GM12891 (cell line): ENCODE data around the gene PTPRG.
A peak's percentile ranks its signal among the peaks of the same experiment; 100 is the strongest.

Experiments used
- DNase-seq: peaks from one replicate; pipeline ENCODE4 v3.0.0; 2011; ENCODE audit warnings: low spot score; ENCODE audit not compliant: insufficient read length
- FAIRE-seq: peaks from 2 replicates; lab custom pipeline; 2011; peaks lifted over from hg19 to GRCh38; lab: Jason Lieb, UNC
- PAX5 ChIP-seq: IDR thresholded peaks from 2 replicates; pipeline ENCODE4 v1.6.1; 2011; ENCODE audit warnings: low read length, moderate library complexity, mild to moderate bottlenecking; ENCODE audit not compliant: insufficient read depth, severe bottlenecking
- POLR2A ChIP-seq: IDR thresholded peaks from 2 replicates; pipeline ENCODE4 v1.6.1; 2011; ENCODE audit warnings: low read depth, low read length, control low read depth
- POLR2AphosphoS5 ChIP-seq: IDR thresholded peaks from 2 replicates; pipeline ENCODE4 v1.6.1; 2011; ENCODE audit warnings: low read depth, low read length, control low read depth
- POU2F2 ChIP-seq: IDR thresholded peaks from 2 replicates; pipeline ENCODE4 v1.6.1; 2011; ENCODE audit warnings: low read depth, mild to moderate bottlenecking, control low read depth, low read length, moderate library complexity
- SPI1 ChIP-seq: IDR thresholded peaks from 2 replicates; pipeline ENCODE4 v1.6.1; 2011; ENCODE audit warnings: low read depth, low read length, control low read depth
- TAF1 ChIP-seq: IDR thresholded peaks from 2 replicates; pipeline ENCODE4 v1.6.1; 2011; ENCODE audit warnings: low read depth, low read length, control low read depth

Gene PTPRG

DNA sequence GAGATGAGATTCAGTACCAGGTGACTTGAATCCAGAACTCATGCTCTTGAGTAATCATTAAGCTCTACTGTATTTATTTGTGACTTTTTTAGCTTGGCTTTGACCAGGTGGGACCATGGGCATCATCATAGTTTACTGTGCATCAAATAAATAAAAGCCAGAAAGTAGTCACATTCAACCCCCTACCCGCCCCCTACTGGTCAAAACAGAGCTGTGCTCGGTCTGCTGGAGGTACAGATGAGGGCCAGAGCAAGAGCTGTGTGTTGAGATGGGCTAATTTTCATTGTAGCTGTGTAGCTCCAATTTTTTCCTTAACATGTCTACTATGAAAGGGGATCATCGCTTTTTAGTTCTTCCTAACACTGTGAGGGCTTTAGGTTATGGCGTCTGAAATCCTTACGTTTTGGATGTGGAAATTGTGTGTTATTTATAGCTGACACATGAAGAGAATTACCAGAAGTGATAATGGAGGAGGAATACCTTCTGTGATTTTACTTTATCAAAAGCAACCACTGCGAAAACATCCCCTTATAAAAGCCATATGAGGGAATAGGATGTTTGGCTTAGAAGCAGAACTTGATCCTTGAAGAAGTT, 375.1 kb downstream of the PTPRG start:
- no peak for DNase-seq
- no peak for FAIRE-seq
- TF ChIP-seq POLR2AphosphoS5 (no peak), POLR2A (no peak), SPI1 (no peak), TAF1 (no peak), PAX5 (no peak), POU2F2 (no peak)

DNA sequence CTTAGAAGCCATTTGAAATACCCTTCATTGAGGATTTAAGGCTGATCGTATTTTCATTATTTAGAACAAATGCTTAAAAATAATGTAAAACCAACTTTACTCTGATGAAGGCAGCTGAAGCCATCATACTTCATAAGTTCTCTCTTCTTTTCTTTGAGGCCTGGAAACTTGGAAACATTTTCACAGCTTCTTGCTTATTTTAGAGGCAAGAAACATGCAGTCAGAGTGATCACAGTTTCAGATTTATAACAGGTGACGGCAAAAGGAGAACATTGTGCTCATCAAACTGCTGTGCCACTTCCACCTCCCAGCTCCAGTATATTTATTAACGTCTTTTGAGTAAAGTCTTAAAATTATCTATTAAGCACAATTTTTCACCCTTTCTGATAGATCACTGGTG, 376.1 kb downstream of the PTPRG start:
- FAIRE-seq (no peak), DNase-seq (no peak)
- no peak for TF ChIP-seq SPI1
- TF ChIP-seq POU2F2 = no peak
- no peak for TF ChIP-seq TAF1

DNA sequence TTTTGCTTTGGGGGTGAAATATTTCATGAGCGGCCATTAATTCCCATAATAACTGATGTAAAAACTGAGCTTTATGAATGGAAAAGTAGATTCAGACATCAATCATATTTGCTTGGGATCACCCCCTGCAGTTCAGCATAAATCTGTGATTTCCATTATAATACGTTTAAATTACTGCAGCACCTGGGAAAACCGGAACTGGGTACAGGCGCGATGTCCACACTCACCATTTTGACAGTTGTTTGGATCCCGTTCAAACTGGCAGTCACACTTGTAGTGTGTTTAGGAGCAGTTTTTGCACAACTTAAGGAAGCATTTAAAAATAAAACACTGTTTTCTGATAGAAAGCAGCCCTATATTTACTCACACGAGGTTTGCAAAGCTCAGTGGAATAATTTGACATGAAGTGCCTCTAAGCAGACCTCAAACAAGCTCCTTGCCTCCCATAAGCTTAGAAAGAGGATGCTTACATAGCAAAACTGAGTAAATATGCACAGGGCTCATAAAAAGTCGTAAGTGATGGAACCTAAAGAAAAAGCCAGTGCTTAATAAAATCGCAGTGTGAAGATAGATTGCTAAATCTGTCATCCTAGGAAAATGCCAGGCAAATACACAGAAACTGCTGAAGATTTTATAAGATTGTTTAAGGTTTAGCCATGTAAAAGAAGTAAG, 377.6 kb downstream of the PTPRG start:
- FAIRE-seq = no peak
- TF ChIP-seq POLR2AphosphoS5 (no peak), POU2F2 (no peak)
- DNase-seq = no peak

DNA sequence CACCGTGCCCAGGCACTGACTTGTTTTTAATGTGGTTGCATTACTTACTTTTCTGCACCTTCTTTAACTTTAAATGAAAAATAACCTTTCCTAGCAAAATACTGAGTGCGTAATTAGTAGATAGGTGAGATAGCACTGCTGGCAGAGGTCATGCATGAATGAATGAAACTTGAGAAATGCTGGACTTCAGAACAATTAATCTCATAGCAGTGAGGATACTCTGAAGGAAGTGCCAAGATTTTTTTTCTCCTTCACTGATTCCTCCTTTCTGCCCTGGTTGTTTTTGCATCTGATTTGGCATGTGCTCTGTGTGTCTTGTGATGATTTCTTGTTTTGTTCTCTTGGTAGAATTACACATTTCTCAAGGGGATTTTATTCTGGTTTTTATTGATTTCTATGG, 378.9 kb downstream of the PTPRG start:
- no peak for TF ChIP-seq TAF1
- DNase-seq = no peak
- FAIRE-seq = no peak

DNA sequence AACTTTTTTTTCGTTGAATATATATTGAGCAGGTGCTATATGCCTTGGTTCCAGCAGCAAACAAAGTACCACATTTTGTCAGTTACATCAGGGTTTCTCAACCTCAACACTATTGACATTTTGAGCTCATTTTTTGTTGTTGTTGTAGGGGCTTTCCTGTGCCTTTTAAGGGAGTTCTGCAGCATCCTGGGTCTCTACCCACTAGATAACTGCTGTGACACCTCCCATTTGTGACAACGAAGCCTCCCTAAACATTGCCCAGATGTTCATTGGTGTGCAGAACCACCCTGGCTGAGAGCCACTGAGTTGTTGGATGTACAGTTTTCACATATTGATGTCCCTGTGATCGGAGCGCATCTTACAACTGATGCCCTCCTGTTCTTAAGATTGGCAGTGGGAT, 382.6 kb downstream of the PTPRG start:
- TF ChIP-seq POU2F2 (no peak), TAF1 (no peak), SPI1 (no peak), PAX5 (no peak), POLR2A (no peak), POLR2AphosphoS5 (no peak)
- DNase-seq (no peak), FAIRE-seq (no peak)

DNA sequence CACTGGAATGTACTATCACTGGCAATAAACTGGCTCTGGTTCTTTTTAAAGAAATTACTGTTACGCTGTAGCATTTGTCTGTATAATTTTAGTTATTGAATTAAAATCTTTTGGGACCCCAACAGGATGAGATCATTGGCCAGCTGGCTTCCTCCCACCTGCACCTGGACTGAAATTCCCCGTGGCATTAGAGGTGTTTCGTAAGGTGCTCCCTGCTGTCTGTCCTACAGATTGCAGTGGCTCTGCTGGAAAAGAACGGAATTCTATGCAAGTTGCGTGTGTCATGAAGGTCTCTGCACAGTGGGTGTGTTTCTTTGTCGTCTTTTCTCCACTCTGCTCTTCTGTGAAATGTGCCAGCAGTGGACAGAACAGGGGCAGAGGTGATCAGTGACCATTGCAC, 383.4 kb downstream of the PTPRG start:
- FAIRE-seq (peak; percentile 20), DNase-seq (no peak)
- TF ChIP-seq PAX5 (no peak), POLR2A (no peak), POU2F2 (no peak), SPI1 (no peak), TAF1 (no peak), POLR2AphosphoS5 (no peak)

DNA sequence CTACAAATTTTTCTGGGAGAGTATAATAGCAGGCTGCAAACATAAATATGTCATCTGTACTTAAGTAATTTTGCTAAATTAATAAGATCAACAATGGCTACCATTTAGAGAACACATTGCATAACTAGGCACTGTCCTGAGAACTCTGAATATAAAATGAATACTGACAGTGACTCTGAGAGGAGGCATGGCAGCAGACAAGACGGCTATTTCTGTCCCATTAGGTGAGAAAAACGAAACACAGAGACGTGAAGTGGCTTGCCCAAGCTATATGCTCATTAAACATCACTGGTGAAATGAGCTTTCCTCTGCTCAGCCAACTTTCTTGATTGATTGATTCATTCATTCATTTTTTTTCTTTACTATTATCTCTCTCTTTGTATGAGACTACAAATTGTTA, 384.3 kb downstream of the PTPRG start:
- DNase-seq (no peak), FAIRE-seq (no peak)
- TF ChIP-seq POLR2A = no peak
- no peak for TF ChIP-seq POU2F2
- TF ChIP-seq SPI1 = no peak
- no peak for TF ChIP-seq POLR2AphosphoS5
- TF ChIP-seq TAF1 = no peak
- TF ChIP-seq PAX5 = no peak

DNA sequence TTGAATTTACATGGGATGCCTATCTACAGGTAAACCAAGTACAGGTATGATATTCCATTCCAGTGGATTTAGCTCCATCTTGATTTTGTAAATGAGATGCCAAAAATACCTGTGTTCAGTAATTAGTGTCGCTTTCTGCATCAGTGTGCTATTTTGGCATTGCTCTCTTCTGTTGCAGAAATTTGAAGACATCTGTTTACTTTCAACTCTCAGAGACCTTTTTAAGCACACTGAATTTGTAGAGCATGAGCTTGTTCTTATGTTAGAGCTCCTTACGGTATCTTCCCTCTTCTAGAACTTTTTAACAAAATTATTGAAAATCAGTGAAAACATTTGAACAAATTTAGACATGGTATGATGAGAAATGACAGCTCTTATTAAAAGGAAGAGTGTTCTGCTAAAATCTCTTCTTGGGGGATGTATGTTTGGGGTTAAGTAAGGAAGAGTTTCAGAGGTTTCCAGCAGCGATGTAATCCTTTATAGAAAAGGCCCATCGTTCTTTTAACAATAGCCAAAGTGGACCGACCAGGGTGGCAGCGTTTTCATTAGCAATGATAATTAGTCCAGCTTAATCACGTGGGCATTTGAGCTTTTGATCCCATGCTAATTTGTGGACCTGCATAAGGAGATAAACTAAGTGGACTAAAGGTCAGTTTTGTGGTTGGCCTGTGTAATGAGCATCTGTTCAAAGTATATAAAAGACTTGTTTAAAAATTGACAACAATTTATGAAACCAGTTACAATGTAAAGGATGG, 385.4 kb downstream of the PTPRG start:
- TF ChIP-seq POU2F2 = no peak
- no peak for TF ChIP-seq POLR2AphosphoS5
- no peak for TF ChIP-seq PAX5
- TF ChIP-seq POLR2A = no peak
- no peak for TF ChIP-seq TAF1
- TF ChIP-seq SPI1 = no peak
- FAIRE-seq (no peak), DNase-seq (no peak)

DNA sequence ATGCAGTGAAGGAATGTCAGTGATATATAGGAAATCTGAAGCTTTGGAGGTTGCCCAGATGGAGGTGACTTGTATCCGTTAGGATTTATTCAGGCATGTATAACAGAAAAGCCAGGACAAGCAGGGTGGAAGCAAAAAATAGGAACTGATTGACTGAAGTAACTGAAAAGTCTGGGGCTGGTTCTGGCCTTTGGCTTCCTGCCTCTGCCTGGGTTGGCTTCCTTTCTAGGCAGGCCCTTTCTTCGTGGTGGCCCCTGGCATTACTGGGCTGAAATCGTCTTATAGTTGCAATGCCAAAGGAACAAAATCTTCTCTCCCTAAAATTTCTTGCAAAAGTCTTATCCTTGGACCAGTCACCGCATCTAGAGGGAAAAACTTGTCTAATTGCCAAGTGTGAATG, 386.1 kb downstream of the PTPRG start:
- no peak for FAIRE-seq
- no peak for DNase-seq
- TF ChIP-seq PAX5 (no peak), POU2F2 (no peak), POLR2AphosphoS5 (no peak), POLR2A (no peak), SPI1 (no peak), TAF1 (no peak)

DNA sequence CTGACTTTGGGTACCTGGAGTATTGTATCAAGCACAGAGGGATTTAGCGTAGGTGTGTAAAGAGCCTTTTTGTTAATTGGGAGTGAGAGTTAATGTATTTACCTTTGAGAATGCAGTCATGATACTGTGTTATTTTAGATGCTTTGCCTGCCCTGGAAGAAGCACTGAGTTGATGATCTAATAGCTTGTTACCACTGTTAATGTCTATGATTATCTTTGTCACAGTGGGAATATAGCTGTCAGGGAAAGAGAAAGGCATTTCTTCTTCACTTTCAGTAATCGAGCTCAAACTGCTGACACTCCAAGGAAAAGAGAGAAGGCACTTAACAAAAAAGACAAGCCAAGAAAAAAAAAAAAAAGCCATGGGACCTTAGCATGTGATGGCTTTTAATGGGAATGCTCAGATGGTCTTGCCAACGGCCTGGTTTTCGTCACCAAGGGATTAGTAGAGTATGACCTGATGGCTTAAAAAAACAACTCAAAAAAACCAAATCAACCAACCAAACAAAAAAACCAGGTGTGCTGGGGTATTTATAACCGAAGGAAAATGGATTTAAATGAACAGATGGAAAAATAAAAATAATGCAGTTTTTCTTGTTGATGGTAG, 387.4 kb downstream of the PTPRG start:
- no peak for TF ChIP-seq SPI1
- no peak for TF ChIP-seq POU2F2
- TF ChIP-seq POLR2A = no peak
- no peak for TF ChIP-seq PAX5
- no peak for TF ChIP-seq TAF1
- TF ChIP-seq POLR2AphosphoS5 = no peak
- FAIRE-seq (no peak), DNase-seq (no peak)
